Breast epithelium (tissue), 3 donors: ENCODE results near the gene KANSL3.

Experiments
- CTCF ChIP-seq, 3 donors: fragments of 450-650 bp; IDR thresholded peaks; one replicate each; pipeline ENCODE4 v1.5.1; 2016 to 2017; ENCODE audit warnings: antibody characterized with exemption in 3 of 3, mild to moderate bottlenecking in 3 of 3, moderate library complexity in 3 of 3
- POLR2A ChIP-seq: fragments of 450-650 bp; IDR thresholded peaks from one replicate; pipeline ENCODE4 v1.6.1; 2016; ENCODE audit warnings: antibody characterized with exemption, mild to moderate bottlenecking, moderate library complexity
- POLR2AphosphoS5 ChIP-seq, 3 donors: sonication (generic); formaldehyde crosslinking; IDR thresholded peaks; one replicate each; pipeline ENCODE4 v1.6.1; 2017; ENCODE audit warnings: antibody characterized with exemption in 3 of 3

DNA sequence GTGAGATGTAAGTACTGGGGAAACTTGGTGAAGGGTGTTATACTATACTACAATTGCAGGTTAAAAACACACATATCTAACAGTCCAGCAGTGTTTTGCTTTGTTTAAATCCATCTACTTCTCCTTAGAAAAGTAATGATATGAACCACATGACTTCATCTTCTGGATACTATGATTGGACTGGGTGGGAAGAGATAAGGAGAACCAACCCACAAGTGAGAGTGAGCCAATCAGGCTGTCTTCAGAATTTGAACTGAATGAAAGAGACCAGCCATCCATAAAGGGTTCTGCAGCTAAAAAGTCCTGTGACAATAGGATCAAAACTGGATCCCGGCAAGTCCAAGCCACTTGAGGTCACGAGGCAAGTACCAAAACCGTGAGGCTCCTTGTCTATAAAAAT, 46.6 kb downstream of the KANSL3 start:
- TF ChIP-seq CTCF (IDR thresholded peaks at IDR 0.05) = no peak
- TF ChIP-seq POLR2AphosphoS5 (IDR thresholded peaks at IDR 0.05) = no peak
- TF ChIP-seq POLR2A = no peak
